Caco-2 (cell line): ENCODE data around the gene SLC17A2. TPM values are rescaled to one million over a fixed set of nuclear protein-coding genes. Genes with fewer than 3 reads are reported as not detected.

Experiments
- BruUV-seq: library from RNA; stranded (reverse); fragments of 400-500 nt; replicated peaks from 2 replicates; lab custom pipeline; 2021; lab: Mats Ljungman, UMichigan
- CTCF ChIA-PET: fragments of 300-600 bp; sonication (Branson Sonifier 250); formaldehyde crosslinking; loops from one replicate; lab custom pipeline; 2022; ENCODE audit warnings: antibody characterized with exemption; lab: Charles Lee
- POLR2A ChIA-PET: fragments of 300-600 bp; sonication (Branson Sonifier 250); formaldehyde crosslinking; loops from one replicate; lab custom pipeline; 2022; ENCODE audit warnings: antibody characterized with exemption; lab: Charles Lee
- DNase-seq, 2 experiments: peaks; one replicate each; pipeline versions ENCODE4 v3.0.0 to v3.0.0-alpha.2; 2020 to 2022
- H3K27me3 ChIP-seq: replicated peaks from 2 replicates; pipeline ENCODE4 v1.6.0; 2011; ENCODE audit warnings: low read length; ENCODE audit not compliant: control insufficient read depth, insufficient read depth
- H3K36me3 ChIP-seq: 2 replicates; pipeline ENCODE4 v1.5.1; 2011; ENCODE audit warnings: low read length; ENCODE audit not compliant: control insufficient read depth, insufficient read depth
- H3K4me1 ChIP-seq: fragments of 250-450 bp; sonication (Bioruptor Pico); 2 replicates; pipeline ENCODE4 v1.5.1; 2020; ENCODE audit warnings: mild to moderate bottlenecking
- H3K4me3 ChIP-seq: 2 replicates; pipeline ENCODE4 v1.5.1; 2011; ENCODE audit warnings: low read depth, mild to moderate bottlenecking, control low read depth, low read length
- H3K9me3 ChIP-seq: fragments of 250-450 bp; sonication (Bioruptor Pico); 2 replicates; pipeline ENCODE4 v1.5.1; 2020; ENCODE audit warnings: mild to moderate bottlenecking, moderate library complexity
- H3K27ac Mint-ChIP-seq: one replicate; pipeline ENCODE4 v1.8.0; 2022; ENCODE audit warnings: mixed read lengths; ENCODE audit not compliant: unreplicated experiment
- H3K27me3 Mint-ChIP-seq: one replicate; pipeline ENCODE4 v1.8.0; 2022; ENCODE audit warnings: mixed read lengths; ENCODE audit not compliant: insufficient read depth, unreplicated experiment
- H3K36me3 Mint-ChIP-seq: one replicate; pipeline ENCODE4 v1.8.0; 2022; ENCODE audit warnings: mild to moderate bottlenecking, mixed read lengths; ENCODE audit not compliant: insufficient read depth, unreplicated experiment
- H3K4me1 Mint-ChIP-seq: one replicate; pipeline ENCODE4 v1.8.0; 2022; ENCODE audit warnings: low read depth, mixed read lengths; ENCODE audit not compliant: unreplicated experiment
- H3K4me3 Mint-ChIP-seq: one replicate; pipeline ENCODE4 v1.8.0; 2022; ENCODE audit warnings: mild to moderate bottlenecking, moderate library complexity, mixed read lengths; ENCODE audit not compliant: unreplicated experiment
- H3K9me3 Mint-ChIP-seq: one replicate; pipeline ENCODE4 v1.8.0; 2022; ENCODE audit warnings: mixed read lengths; ENCODE audit not compliant: unreplicated experiment
- intact Hi-C: fragments of 100-400 bp; cut with micrococcal nuclease; formaldehyde crosslinking; loops from one replicate; pipeline ENCODE4 v1.10.0; 2022; ENCODE audit not compliant: unreplicated experiment
- total RNA-seq: library from RNA; stranded (reverse); gene quantifications from 2 replicates; pipeline ENCODE4 v1.2.3, GENCODE V29; 2022
- TF ChIP-seq, protein P1 (sequence below), 2 experiments: fragments of 200-600 bp in 1 of 2; IDR thresholded peaks; 1 replicate in 1 of 2; 2 replicates in 1 of 2; pipeline versions ENCODE4 v1.5.1 to v1.8.0; 2011 to 2022; ENCODE audit warnings: antibody characterized with exemption in 1 of 2, control low read depth in 1 of 2, inconsistent platforms in 1 of 2, low read depth in 1 of 2, low read length in 1 of 2, mild to moderate bottlenecking in 1 of 2, moderate library complexity in 1 of 2; ENCODE audit not compliant: insufficient read depth in 1 of 2, severe bottlenecking in 1 of 2, unreplicated experiment in 1 of 2

Gene SLC17A2
- total RNA-seq, 1 experiment from 2014 or later = not detected

GRCh38 chr6:25913741-25914140 is 16.8 kb downstream of the SLC17A2 start:
- no peak overlapping the region for H3K4me3 ChIP-seq
- ChIA-PET POLR2A (no interaction called here), CTCF (no interaction called here)
- no TSS peak for BruUV-seq
- TF ChIP-seq, protein P1, sequence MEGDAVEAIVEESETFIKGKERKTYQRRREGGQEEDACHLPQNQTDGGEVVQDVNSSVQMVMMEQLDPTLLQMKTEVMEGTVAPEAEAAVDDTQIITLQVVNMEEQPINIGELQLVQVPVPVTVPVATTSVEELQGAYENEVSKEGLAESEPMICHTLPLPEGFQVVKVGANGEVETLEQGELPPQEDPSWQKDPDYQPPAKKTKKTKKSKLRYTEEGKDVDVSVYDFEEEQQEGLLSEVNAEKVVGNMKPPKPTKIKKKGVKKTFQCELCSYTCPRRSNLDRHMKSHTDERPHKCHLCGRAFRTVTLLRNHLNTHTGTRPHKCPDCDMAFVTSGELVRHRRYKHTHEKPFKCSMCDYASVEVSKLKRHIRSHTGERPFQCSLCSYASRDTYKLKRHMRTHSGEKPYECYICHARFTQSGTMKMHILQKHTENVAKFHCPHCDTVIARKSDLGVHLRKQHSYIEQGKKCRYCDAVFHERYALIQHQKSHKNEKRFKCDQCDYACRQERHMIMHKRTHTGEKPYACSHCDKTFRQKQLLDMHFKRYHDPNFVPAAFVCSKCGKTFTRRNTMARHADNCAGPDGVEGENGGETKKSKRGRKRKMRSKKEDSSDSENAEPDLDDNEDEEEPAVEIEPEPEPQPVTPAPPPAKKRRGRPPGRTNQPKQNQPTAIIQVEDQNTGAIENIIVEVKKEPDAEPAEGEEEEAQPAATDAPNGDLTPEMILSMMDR (IDR thresholded peaks at IDR 0.05; ENCODE audit: insufficient read depth in 1 of 2, low read depth in 1 of 2, low read length in 1 of 2, severe bottlenecking in 1 of 2, unreplicated experiment in 1 of 2) = no peak
- Mint-ChIP-seq H3K4me1 (peaks cover 17% of the 10 kb centered on the region), H3K9me3 (peaks cover 21% of the 10 kb centered on the region), H3K4me3 (no peak overlapping the region), H3K36me3 (no peaks in the 10 kb centered on the region), H3K27me3 (no peaks in the 10 kb centered on the region), H3K27ac (no peak overlapping the region)
- H3K9me3 ChIP-seq = no peaks in the 10 kb centered on the region
- intact Hi-C loops = no loop called here
- DNase-seq = no peak
- H3K4me1 ChIP-seq = no peaks in the 10 kb centered on the region
- no peaks in the 10 kb centered on the region for H3K27me3 ChIP-seq
- H3K36me3 ChIP-seq = no peaks in the 10 kb centered on the region; the same call in 1 of the 2 replicates

DNA sequence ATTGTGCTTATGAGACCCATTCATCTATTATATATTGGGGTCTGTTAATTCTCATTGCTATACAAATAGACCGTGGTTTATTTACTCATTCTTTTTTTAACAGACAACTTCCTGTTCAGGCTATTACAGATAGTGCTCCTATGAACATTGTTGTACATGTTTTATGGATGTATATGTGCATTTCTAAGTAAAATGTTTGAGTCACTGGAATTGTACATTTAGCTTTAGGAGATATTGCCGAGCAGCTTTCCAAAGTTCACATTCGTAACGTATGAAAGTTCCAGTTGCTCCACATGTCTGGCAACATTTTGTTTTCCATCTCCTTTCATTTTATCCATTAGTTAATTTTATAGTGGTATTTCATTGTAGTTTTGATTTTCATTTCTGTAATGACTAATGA is 19.1 kb downstream of the SLC17A2 start:
- Histone ChIP-seq H3K9me3 (no peaks in the 10 kb centered on the region), H3K4me3 (no peak overlapping the region), H3K4me1 (no peaks in the 10 kb centered on the region), H3K27me3 (no peaks in the 10 kb centered on the region), H3K36me3 (no peaks in the 10 kb centered on the region; the same call in 1 of the 2 replicates)
- no peak overlapping the region for H3K4me3 Mint-ChIP-seq
- intact Hi-C loops = no loop called here
- H3K27me3 Mint-ChIP-seq = no peaks in the 10 kb centered on the region
- H3K36me3 Mint-ChIP-seq = no peaks in the 10 kb centered on the region
- H3K4me1 Mint-ChIP-seq = peaks cover 17% of the 10 kb centered on the region
- no TSS peak for BruUV-seq
- POLR2A ChIA-PET = no interaction called here
- H3K27ac Mint-ChIP-seq = no peak overlapping the region
- H3K9me3 Mint-ChIP-seq = peaks cover 21% of the 10 kb centered on the region
- TF ChIP-seq, protein P1 (IDR thresholded peaks at IDR 0.05; ENCODE audit: insufficient read depth in 1 of 2, low read depth in 1 of 2, low read length in 1 of 2, severe bottlenecking in 1 of 2, unreplicated experiment in 1 of 2) = no peak
- CTCF ChIA-PET = interaction anchor here (1.5 kb wide), 1 partner anchor 12 kb away, joined by 5 read pairs; no protein-coding TSS in a partner anchor
- no peak for DNase-seq

DNA sequence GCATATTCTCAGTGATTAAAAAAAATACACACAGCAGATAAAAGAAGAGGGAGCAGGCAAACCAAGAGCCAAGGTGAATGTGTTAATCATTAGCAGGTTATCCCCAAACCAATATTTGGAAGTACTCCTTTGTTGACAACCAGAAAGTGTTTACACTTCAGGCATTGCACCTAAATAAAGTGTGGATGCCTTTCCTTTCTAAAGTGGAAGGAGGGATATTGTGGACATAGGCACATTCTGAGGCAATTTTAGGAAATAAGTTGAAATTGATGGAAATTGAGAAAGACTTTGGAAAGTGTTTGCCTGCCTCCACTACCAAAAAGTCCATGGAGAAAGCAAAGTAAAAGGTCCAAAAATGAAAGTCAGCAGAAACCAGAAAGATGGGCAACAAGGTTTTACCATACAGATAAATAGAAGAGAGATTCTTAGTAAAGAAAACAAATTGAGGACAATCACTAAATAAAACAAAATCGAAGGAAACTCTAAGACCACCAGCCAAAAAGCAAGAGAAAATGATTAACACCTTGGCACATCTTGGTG is 22.9 kb downstream of the SLC17A2 start:
- Histone ChIP-seq H3K36me3 (no peaks in the 10 kb centered on the region), H3K9me3 (no peaks in the 10 kb centered on the region), H3K4me1 (no peaks in the 10 kb centered on the region), H3K27me3 (no peaks in the 10 kb centered on the region), H3K4me3 (no peak overlapping the region)
- no peaks in the 10 kb centered on the region for H3K36me3 Mint-ChIP-seq
- peaks cover 8% of the 10 kb centered on the region for H3K9me3 Mint-ChIP-seq
- ChIA-PET CTCF (no interaction called here), POLR2A (no interaction called here)
- no peak overlapping the region for H3K27ac Mint-ChIP-seq
- TF ChIP-seq, protein P1 (IDR thresholded peaks at IDR 0.05; ENCODE audit: insufficient read depth in 1 of 2, low read depth in 1 of 2, low read length in 1 of 2, severe bottlenecking in 1 of 2, unreplicated experiment in 1 of 2) = no peak
- no peaks in the 10 kb centered on the region for H3K27me3 Mint-ChIP-seq
- H3K4me1 Mint-ChIP-seq = peaks cover 12% of the 10 kb centered on the region
- intact Hi-C loops = loop anchor here (2.0 kb wide), 1 partner anchor 21 kb away; no protein-coding TSS in a partner anchor
- H3K4me3 Mint-ChIP-seq = no peak overlapping the region
- no peak for DNase-seq
- no TSS peak for BruUV-seq
